Stomach (tissue), 9 donors: ENCODE data around the gene ZFP42. TPM values are rescaled to one million over a fixed set of nuclear protein-coding genes. Genes with fewer than 3 reads are reported as not detected.

Experiments
- DNase-seq, 2 donors: peaks; one replicate each; pipeline versions ENCODE4 v3.0.0 to v3.0.0-alpha.2; 2013 to 2019
- H3K27ac ChIP-seq, 5 donors: fragments of 200-600 bp in 4 of 5; sonication (generic) in 4 of 5; one replicate each; pipeline ENCODE4 v1.5.1; 2013 to 2019; ENCODE audit warnings: mild to moderate bottlenecking in 1 of 5, moderate library complexity in 1 of 5
- H3K27me3 ChIP-seq, 3 donors: fragments of 200-600 bp; sonication (generic); one replicate each; pipeline ENCODE4 v1.5.1; 2017 to 2019; ENCODE audit warnings: mixed run types in 1 of 3
- H3K36me3 ChIP-seq, 4 donors: fragments of 200-600 bp; sonication (generic); 1 replicate in 3 of 4; 2 replicates in 1 of 4; pipeline ENCODE4 v1.5.1; 2016 to 2019
- H3K4me1 ChIP-seq, 4 donors: fragments of 200-600 bp; sonication (generic); one replicate each; pipeline ENCODE4 v1.5.1; 2016 to 2019
- H3K4me3 ChIP-seq, 4 donors: fragments of 200-600 bp; sonication (generic) in 3 of 4; one replicate each; pipeline ENCODE4 v1.5.1; 2016 to 2019; ENCODE audit warnings: mild to moderate bottlenecking in 1 of 4
- H3K9me3 ChIP-seq, 4 donors: fragments of 200-600 bp; sonication (generic); one replicate each; pipeline ENCODE4 v1.5.1; 2016 to 2019
- CTCF ChIP-seq, 7 experiments: fragments of 450-650 bp in 4 of 7; fragments of 200-600 bp in 3 of 7; sonication (generic) in 3 of 7; IDR thresholded peaks; one replicate each; pipeline ENCODE4 v1.5.1; 2016 to 2019; ENCODE audit warnings: antibody characterized with exemption in 7 of 7, control low read depth in 2 of 7, mild to moderate bottlenecking in 1 of 7
- EP300 ChIP-seq: sonication (generic); formaldehyde crosslinking; IDR thresholded peaks from one replicate; pipeline ENCODE4 v1.6.1; 2017; ENCODE audit warnings: antibody characterized with exemption
- POLR2A ChIP-seq, 4 donors: fragments of 450-650 bp; IDR thresholded peaks; one replicate each; pipeline ENCODE4 v1.6.1; 2016; ENCODE audit warnings: antibody characterized with exemption in 4 of 4, control low read depth in 2 of 4, mild to moderate bottlenecking in 1 of 4, moderate library complexity in 1 of 4
- POLR2AphosphoS5 ChIP-seq, 3 donors: sonication (generic); formaldehyde crosslinking; IDR thresholded peaks; one replicate each; pipeline ENCODE4 v1.6.1; 2016; ENCODE audit warnings: antibody characterized with exemption in 3 of 3
- WGBS, 5 donors: extraction: QIAGEN DNeasy Blood & Tissue Kit in 3 of 5; methylation state at CpG; one replicate each; pipeline versions ENCODE4 v1.1.5 to v1.1.7; 2013 to 2018; 5-methylcytosine and 5-hydroxymethylcytosine counted together
- intact Hi-C: fragments of 100-400 bp; cut with DNase I; formaldehyde crosslinking; loops from one replicate; pipeline ENCODE4 v1.15.1; 2023; ENCODE audit warnings: low total_unique reads
- polyA plus RNA-seq, 3 donors: library from polyadenylated mRNA; stranded (reverse); fragments of 200-250 nt; gene quantifications; one replicate each; pipeline ENCODE4 v1.2.3, GENCODE V29; 2013
- total RNA-seq, 5 donors: library from RNA; depleted of rRNA; stranded (reverse); fragments of >200 nt; gene quantifications; one replicate each; pipeline versions ENCODE4 v1.1.0 to v1.2.3, GENCODE V29; 2014 to 2016
- donor health status: healthy with polysubstance abuse.
- donor health status: Bipolar disorder and iron deficiency.
- donor health status: healthy.

The ZFP42 gene
- total and polyA plus RNA-seq, 8 donors: 0.37 TPM; not detected in 7

- Histone ChIP-seq H3K4me1 (no peaks in the 10 kb centered on the region), H3K9me3 (no peaks in the 10 kb centered on the region), H3K4me3 (no peak overlapping the region), H3K27ac (no peak overlapping the region), H3K36me3 (no peaks in the 10 kb centered on the region), H3K27me3 (no peaks in the 10 kb centered on the region)
- no peak for DNase-seq
- intact Hi-C loops: no loop called here
- WGBS, 5 donors: 82 to 95% (median 90%) methylated on average over 3 of the region's 3 CpGs
- no peak for TF ChIP-seq POLR2A (IDR thresholded peaks at IDR 0.05)
Measured at GRCh38 chr4:188030401-188030800, 34.8 kb downstream of the ZFP42 start.

- TF ChIP-seq EP300: no peak
- no peak for TF ChIP-seq POLR2A (IDR thresholded peaks at IDR 0.05)
- TF ChIP-seq CTCF (IDR thresholded peaks at IDR 0.05): no peak
- TF ChIP-seq POLR2AphosphoS5 (IDR thresholded peaks at IDR 0.05): no peak
- WGBS, 5 donors: 63 to 77% (median 68%) methylated on average over 18 of the region's 18 CpGs
- DNase-seq: no peak
- Histone ChIP-seq H3K36me3 (no peaks in the 10 kb centered on the region), H3K4me3 (no peak overlapping the region), H3K9me3 (no peaks in the 10 kb centered on the region), H3K4me1 (no peaks in the 10 kb centered on the region), H3K27me3 (no peaks in the 10 kb centered on the region), H3K27ac (no peak overlapping the region)
- intact Hi-C loops: no loop called here
Measured at GRCh38 chr4:188031751-188032150, 36.2 kb downstream of the ZFP42 start.

GRCh38 chr4:188032170-188032569 is 36.6 kb downstream of the ZFP42 start:
- intact Hi-C loops: no loop called here
- Histone ChIP-seq H3K36me3 (no peaks in the 10 kb centered on the region), H3K27ac (no peak overlapping the region), H3K4me1 (no peaks in the 10 kb centered on the region), H3K4me3 (no peak overlapping the region), H3K9me3 (no peaks in the 10 kb centered on the region), H3K27me3 (no peaks in the 10 kb centered on the region)
- 35 to 52% (median 39%) methylated on average over 12 of the region's 12 CpGs for WGBS, 5 donors
- TF ChIP-seq CTCF (IDR thresholded peaks at IDR 0.05) (no peak), EP300 (no peak), POLR2AphosphoS5 (IDR thresholded peaks at IDR 0.05) (no peak), POLR2A (IDR thresholded peaks at IDR 0.05) (no peak)
- no peak for DNase-seq

GRCh38 chr4:188032583-188032982 is 37.0 kb downstream of the ZFP42 start:
- Histone ChIP-seq H3K4me1 (no peaks in the 10 kb centered on the region), H3K9me3 (no peaks in the 10 kb centered on the region), H3K27me3 (no peaks in the 10 kb centered on the region), H3K27ac (no peak overlapping the region), H3K36me3 (no peaks in the 10 kb centered on the region), H3K4me3 (no peak overlapping the region)
- 49 to 60% (median 56%) methylated on average over 16 of the region's 16 CpGs for WGBS, 5 donors
- no peak for TF ChIP-seq POLR2A (IDR thresholded peaks at IDR 0.05)
- TF ChIP-seq EP300: no peak
- no peak for TF ChIP-seq CTCF (IDR thresholded peaks at IDR 0.05)
- no peak for TF ChIP-seq POLR2AphosphoS5 (IDR thresholded peaks at IDR 0.05)
- intact Hi-C loops: no loop called here
- DNase-seq: no peak

- Histone ChIP-seq H3K27ac (no peak overlapping the region), H3K27me3 (no peaks in the 10 kb centered on the region), H3K4me3 (no peak overlapping the region), H3K9me3 (peaks cover 0 to 14% (median 9%) of the 10 kb centered on the region in 4 donors), H3K4me1 (no peaks in the 10 kb centered on the region), H3K36me3 (no peaks in the 10 kb centered on the region)
- TF ChIP-seq EP300 (no peak), POLR2AphosphoS5 (IDR thresholded peaks at IDR 0.05) (no peak), POLR2A (IDR thresholded peaks at IDR 0.05) (no peak), CTCF (IDR thresholded peaks at IDR 0.05) (no peak)
- WGBS, 5 donors: 68 to 75% (median 69%) methylated on average over 12 of the region's 12 CpGs
- intact Hi-C loops: no loop called here
- no peak for DNase-seq
Measured at GRCh38 chr4:188037003-188037713, 41.6 kb downstream of the ZFP42 start.
